NCI-H526 (cell line): ENCODE measurements around the gene EEFSEC.

Source experiments
- DNase-seq, 2 experiments: peaks; one replicate each; lab custom pipeline; 2025; lab: John Stamatoyannopoulos, UW

The EEFSEC gene

GRCh38 chr3:128426128-128426921 is 273.0 kb downstream of the EEFSEC start:
- peak; percentile 62 to 93 for DNase-seq

GRCh38 chr3:128427175-128427857 is 274.0 kb downstream of the EEFSEC start:
- peak; percentile 91 to 95 for DNase-seq

GRCh38 chr3:128427872-128428822 is 274.9 kb downstream of the EEFSEC start:
- DNase-seq: peak; percentile 53 to 81

GRCh38 chr3:128429275-128429674 is 276.0 kb downstream of the EEFSEC start:
- no peak for DNase-seq

- no peak for DNase-seq
These were observed 276.5 kb downstream of the EEFSEC start for GRCh38 chr3:128429751-128430150.

- peak in 1 of 2 experiments; percentile 44 for DNase-seq
These were observed 277.0 kb downstream of the EEFSEC start for GRCh38 chr3:128430301-128430700.

- DNase-seq: no peak
These were observed 277.4 kb downstream of the EEFSEC start for GRCh38 chr3:128430731-128431130.

DNA sequence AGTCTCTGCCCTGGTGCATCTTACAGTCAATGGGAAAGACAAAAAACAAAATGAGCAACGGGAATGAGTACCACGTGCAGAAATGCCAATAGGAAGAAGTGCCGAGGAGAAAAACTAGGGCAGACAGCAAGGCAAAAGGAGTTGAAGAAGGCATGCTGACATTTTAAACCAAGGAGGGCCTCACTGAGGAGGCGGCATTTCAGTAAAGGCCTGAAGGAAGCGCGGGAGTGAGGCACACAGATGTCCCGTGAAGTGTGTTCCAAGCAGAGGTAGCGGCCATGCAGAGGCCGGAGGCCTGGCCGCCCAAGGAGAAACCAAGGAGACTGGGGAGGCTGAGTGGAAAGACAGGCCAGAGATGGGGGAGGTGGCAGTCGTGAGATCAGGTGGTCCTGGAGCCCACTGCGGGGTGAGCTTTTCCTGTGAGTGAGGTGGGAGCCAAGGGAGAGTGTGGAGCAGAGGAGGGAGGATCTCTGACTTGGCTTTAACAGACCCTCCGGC is 278.6 kb downstream of the EEFSEC start:
- no peak for DNase-seq

- DNase-seq: peak; percentile 47 to 84
These were observed 279.2 kb downstream of the EEFSEC start for GRCh38 chr3:128432301-128432970.

DNA sequence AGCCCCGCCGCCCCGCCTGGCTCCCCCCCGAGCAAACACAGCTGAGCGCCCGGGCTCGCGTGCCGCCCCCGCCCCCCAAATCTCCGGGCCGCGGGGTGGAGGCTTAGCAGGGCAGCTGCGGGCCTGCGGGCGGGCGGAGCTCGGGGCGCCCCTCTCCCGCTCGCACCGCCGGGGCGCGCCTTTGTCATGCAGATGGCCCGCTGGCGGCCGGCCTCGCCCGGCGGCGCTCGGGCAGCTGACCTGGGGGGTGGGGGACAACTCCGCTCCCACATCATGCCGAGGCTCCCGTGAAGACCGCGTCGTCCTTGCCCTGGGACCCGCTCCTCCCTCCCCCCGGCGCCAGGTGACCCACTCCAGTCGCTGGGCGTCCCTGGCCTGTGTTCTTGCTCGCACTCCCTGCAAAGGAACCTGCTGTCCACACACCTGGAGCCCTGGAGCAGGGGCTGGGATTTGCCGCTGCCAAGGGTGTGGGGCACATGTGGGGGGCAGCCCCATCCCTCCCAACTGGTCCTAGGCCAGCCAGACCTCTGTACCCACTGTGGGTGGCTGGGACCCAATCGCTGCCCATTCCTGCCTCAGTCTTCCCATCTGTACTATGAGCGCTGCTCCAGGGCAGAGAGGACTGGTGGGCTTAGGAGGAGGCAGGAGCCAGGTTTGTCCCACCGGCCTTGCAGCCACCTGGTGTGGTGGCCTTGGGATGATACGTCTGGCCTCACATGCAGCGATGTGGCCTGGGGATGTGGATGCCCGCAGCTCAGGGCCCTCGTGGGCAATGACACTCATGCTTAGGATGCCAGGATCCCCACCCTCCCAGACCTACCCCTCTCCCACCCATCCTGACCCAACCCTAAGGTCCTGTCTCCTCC is 279.9 kb downstream of the EEFSEC start:
- DNase-seq: peak in 1 of 2 experiments; percentile 77

- DNase-seq: no peak
These were observed 280.5 kb downstream of the EEFSEC start for GRCh38 chr3:128433837-128434165.

DNA sequence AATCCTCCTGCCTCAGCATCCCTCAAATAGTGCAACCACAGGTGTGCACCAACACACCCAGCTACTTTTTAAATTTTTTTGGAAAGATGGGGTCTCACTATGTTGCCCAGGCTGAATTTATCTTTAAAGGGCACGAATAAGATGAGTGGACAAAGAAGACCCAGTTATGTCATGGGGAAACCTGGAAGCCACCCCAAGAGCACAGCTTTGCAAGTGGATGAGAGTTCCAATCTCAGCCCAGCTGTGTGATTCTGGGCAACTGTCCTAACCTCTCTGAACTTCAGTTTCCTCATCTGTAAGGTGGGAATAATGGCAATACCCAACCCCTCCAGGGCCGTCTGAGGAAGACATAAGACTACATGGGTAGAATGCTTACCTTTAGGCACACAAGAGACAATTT is 281.2 kb downstream of the EEFSEC start:
- no peak for DNase-seq

GRCh38 chr3:128435058-128435457 is 281.8 kb downstream of the EEFSEC start:
- DNase-seq: peak in 1 of 2 experiments; percentile 56

- no peak for DNase-seq
These were observed 282.3 kb downstream of the EEFSEC start for GRCh38 chr3:128435561-128435960.

GRCh38 chr3:128436214-128436613 is 282.9 kb downstream of the EEFSEC start:
- DNase-seq: no peak

- DNase-seq: peak in 1 of 2 experiments; percentile 36
These were observed 285.3 kb downstream of the EEFSEC start for GRCh38 chr3:128438488-128439072.

DNA sequence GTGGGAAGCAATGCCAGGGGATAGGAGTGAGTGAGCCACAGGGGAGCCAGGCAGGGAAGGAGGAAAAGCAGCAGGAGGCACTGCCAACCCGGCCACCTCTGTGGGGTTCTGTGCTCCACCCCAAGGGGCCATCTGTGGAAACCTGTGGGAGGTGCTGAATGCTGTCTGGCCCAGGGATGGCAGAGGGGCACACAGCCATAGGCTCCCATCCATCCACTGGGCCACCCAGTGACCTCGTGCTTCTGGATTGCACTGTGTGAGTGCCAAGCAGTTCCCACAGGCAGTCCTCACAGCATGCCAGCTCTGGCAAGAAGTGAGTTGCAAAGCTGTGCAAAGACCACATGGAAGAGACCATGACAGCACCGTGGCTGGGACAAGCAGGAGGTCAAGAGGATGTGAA is 285.9 kb downstream of the EEFSEC start:
- DNase-seq: no peak

DNA sequence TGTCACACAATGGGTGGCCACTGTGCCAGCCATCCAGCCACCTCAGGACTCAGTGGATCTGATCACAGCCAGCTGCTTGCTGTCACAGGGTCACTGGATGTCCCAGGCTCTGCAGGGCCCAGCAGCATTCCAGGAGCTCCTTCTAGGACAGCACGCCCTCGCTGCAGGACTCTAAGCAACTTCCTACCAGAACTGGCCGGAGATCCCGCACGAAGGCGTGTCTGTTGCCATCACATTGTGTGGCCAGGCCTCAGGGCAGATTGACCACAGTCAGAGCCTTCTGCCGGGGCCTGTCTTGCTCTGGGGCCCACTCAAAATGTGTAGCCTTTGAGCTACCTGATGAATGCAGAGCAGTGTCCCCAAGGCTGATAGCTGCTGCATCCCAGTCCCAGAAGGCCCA is 288.8 kb downstream of the EEFSEC start:
- DNase-seq: no peak

GRCh38 chr3:128442949-128443348 is 289.7 kb downstream of the EEFSEC start:
- DNase-seq: no peak

- DNase-seq: no peak
These were observed 290.5 kb downstream of the EEFSEC start for GRCh38 chr3:128443771-128444170.
